ENCODE measurements around the gene CEPT1. TPM values are rescaled to one million over a fixed set of nuclear protein-coding genes. Genes with fewer than 3 reads are reported as not detected.

Gene CEPT1
- total and polyA plus RNA-seq, 2 of the 8 experiments (the other 6 are each of a cell fraction or from before 2014, with no cell fraction given), result 18.5 to 28.6 TPM

DNA sequence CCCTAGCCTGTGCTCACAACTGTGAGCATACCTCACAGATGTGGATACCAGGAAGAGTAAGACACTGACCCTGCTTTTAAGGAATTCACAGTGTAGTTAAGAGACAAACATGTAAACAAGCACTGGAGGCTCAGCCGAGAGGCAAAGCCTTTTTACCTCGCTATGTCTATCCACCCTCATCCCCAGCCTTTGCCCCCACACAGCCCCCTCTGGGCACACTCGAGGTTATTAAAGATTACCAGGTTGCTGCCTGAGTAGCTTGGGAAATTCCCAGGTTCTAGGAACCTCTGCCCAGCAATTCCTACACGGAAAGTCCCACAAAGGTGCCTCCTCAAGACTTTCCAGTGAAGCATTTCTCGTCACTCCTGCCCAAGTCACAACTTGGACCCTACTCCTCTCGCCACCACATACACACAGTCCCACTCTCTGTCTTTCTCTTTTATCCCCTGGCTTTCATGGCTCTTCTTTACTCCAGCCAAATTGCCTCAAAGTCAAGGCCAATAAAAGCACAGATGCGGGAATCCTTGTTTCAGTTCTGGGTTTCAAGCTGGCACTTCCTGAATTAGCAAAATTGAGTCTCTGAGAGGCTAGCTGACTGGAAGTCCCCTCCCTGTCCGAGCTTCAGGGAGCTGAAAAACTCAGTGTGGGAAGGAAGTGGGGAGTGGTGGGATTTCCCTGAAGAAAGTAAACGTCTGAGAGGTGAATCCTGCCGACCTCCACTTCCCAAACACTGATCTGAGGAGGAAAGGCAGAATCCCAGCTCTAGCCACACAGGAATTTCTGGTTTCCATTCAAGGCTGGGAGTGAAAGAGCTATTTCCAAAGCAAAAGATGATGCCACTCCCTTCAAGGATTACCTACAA is 52.9 kb downstream of the CEPT1 start (continued):
- TF ChIP-seq, protein P1, sequence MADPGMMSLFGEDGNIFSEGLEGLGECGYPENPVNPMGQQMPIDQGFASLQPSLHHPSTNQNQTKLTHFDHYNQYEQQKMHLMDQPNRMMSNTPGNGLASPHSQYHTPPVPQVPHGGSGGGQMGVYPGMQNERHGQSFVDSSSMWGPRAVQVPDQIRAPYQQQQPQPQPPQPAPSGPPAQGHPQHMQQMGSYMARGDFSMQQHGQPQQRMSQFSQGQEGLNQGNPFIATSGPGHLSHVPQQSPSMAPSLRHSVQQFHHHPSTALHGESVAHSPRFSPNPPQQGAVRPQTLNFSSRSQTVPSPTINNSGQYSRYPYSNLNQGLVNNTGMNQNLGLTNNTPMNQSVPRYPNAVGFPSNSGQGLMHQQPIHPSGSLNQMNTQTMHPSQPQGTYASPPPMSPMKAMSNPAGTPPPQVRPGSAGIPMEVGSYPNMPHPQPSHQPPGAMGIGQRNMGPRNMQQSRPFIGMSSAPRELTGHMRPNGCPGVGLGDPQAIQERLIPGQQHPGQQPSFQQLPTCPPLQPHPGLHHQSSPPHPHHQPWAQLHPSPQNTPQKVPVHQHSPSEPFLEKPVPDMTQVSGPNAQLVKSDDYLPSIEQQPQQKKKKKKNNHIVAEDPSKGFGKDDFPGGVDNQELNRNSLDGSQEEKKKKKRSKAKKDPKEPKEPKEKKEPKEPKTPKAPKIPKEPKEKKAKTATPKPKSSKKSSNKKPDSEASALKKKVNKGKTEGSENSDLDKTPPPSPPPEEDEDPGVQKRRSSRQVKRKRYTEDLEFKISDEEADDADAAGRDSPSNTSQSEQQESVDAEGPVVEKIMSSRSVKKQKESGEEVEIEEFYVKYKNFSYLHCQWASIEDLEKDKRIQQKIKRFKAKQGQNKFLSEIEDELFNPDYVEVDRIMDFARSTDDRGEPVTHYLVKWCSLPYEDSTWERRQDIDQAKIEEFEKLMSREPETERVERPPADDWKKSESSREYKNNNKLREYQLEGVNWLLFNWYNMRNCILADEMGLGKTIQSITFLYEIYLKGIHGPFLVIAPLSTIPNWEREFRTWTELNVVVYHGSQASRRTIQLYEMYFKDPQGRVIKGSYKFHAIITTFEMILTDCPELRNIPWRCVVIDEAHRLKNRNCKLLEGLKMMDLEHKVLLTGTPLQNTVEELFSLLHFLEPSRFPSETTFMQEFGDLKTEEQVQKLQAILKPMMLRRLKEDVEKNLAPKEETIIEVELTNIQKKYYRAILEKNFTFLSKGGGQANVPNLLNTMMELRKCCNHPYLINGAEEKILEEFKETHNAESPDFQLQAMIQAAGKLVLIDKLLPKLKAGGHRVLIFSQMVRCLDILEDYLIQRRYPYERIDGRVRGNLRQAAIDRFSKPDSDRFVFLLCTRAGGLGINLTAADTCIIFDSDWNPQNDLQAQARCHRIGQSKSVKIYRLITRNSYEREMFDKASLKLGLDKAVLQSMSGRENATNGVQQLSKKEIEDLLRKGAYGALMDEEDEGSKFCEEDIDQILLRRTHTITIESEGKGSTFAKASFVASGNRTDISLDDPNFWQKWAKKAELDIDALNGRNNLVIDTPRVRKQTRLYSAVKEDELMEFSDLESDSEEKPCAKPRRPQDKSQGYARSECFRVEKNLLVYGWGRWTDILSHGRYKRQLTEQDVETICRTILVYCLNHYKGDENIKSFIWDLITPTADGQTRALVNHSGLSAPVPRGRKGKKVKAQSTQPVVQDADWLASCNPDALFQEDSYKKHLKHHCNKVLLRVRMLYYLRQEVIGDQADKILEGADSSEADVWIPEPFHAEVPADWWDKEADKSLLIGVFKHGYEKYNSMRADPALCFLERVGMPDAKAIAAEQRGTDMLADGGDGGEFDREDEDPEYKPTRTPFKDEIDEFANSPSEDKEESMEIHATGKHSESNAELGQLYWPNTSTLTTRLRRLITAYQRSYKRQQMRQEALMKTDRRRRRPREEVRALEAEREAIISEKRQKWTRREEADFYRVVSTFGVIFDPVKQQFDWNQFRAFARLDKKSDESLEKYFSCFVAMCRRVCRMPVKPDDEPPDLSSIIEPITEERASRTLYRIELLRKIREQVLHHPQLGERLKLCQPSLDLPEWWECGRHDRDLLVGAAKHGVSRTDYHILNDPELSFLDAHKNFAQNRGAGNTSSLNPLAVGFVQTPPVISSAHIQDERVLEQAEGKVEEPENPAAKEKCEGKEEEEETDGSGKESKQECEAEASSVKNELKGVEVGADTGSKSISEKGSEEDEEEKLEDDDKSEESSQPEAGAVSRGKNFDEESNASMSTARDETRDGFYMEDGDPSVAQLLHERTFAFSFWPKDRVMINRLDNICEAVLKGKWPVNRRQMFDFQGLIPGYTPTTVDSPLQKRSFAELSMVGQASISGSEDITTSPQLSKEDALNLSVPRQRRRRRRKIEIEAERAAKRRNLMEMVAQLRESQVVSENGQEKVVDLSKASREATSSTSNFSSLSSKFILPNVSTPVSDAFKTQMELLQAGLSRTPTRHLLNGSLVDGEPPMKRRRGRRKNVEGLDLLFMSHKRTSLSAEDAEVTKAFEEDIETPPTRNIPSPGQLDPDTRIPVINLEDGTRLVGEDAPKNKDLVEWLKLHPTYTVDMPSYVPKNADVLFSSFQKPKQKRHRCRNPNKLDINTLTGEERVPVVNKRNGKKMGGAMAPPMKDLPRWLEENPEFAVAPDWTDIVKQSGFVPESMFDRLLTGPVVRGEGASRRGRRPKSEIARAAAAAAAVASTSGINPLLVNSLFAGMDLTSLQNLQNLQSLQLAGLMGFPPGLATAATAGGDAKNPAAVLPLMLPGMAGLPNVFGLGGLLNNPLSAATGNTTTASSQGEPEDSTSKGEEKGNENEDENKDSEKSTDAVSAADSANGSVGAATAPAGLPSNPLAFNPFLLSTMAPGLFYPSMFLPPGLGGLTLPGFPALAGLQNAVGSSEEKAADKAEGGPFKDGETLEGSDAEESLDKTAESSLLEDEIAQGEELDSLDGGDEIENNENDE (IDR thresholded peaks at IDR 0.05; ENCODE audit: insufficient replicate concordance, low read length), result no peak
- TF ChIP-seq HDAC6 (IDR thresholded peaks at IDR 0.05; ENCODE audit: low read depth, low read length) (no peak), RBBP5 (IDR thresholded peaks at IDR 0.05; ENCODE audit: borderline replicate concordance, low read depth, low read length) (no peak), CHD1 (IDR thresholded peaks at IDR 0.05; ENCODE audit: low read depth, low read length) (no peak), POU5F1 (IDR thresholded peaks at IDR 0.05; ENCODE audit: low read depth, low read length) (no peak), SP1 (IDR thresholded peaks at IDR 0.05; ENCODE audit: low read depth, low read length) (no peak), BCL11A (IDR thresholded peaks at IDR 0.05; ENCODE audit: low read depth in 2 of 2, low read length in 2 of 2) (no peak), NRF1 (IDR thresholded peaks at IDR 0.05; ENCODE audit: low read depth, low read length) (no peak), KDM1A (IDR thresholded peaks at IDR 0.05; ENCODE audit: borderline replicate concordance, low read length) (no peak)
- TF ChIP-seq, protein P2, sequence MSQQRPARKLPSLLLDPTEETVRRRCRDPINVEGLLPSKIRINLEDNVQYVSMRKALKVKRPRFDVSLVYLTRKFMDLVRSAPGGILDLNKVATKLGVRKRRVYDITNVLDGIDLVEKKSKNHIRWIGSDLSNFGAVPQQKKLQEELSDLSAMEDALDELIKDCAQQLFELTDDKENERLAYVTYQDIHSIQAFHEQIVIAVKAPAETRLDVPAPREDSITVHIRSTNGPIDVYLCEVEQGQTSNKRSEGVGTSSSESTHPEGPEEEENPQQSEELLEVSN (IDR thresholded peaks at IDR 0.05), result no peak
